GM19351 (cell line): ENCODE results near the gene DCAF15.
A peak's percentile ranks its signal among the peaks of the same experiment; 100 is the strongest.

Experiments
- ATAC-seq: cut with Tn5 transposase; IDR thresholded peaks from one replicate; pipeline ENCODE4 v1.9.1; 2021; ENCODE audit warnings: mild to moderate bottlenecking, moderate library complexity; ENCODE audit not compliant: unreplicated experiment

DCAF15 gene

DNA sequence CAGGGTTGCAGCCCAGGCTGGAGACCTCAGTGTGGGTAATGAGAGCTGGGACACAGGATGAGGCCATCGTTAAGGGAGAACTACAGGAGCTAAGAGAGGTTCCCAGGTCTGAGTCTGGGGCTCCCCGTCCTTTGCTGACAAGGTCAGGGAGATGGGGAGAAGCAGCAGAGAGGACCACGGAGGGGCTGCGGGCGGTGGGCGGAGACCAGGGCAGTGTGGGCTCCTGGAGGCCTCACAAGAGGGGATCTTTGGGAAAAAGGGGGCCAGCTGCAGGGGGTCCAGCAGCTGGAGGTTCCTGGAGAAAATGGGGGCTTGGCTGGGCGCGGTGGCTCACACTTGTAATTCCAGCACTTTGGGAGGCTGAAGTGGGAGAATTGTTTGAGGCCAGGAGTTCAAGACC, 37.8 kb downstream of the DCAF15 start:
- ATAC-seq: no peak

DNA sequence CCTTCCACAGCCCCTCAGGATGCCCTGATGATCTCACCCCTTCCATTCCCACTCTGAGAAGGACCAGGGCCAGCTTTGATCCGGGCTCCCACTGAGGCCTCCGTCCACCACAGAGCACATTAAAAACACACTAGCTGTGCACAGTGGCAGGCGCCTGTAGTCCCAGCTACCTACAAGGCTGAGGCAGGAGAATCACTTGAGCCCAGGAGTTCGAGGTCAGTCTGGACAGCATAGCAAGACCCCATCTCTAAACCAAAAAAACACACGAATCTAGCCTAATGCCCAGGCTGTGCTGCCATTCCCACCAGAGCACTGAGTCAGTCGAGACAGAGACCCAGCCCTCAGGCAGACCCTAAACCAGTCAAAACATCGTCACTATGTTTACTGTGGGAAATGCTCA, 39.7 kb downstream of the DCAF15 start:
- no peak for ATAC-seq

DNA sequence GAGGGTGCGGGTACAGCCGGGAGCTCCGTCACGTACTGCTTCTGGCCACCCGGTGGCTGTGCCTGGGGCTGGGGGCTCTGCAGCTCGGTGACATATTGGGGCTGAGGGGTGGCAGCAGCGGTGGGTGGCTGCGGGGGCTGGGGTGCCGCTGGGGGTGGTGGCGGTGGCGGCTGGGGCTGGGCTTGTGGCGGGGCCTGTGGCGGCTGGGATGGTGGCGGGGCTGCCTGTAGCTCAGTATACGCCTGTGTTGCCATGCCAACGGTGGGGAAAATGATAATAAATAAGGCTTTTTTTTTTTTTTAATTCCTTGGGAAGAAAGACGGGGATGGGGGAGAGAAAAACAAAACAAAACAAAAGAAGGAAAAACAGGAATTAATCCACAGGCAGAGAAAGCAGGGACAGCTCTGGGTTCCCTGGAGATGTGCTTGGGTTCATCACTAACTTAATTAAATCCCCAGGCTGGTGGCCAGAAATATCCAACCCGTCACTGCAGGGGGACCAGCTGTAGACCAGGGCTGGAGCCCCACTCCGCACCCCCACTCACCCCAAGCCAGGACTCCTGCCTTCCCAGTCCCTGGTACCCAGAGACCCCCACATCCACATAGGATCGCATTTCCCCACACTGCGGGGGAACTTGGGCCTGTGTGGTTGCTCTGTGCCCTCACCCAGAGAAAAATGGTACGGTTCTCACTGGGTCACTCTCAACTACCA, 41.4 kb downstream of the DCAF15 start:
- ATAC-seq: no peak

DNA sequence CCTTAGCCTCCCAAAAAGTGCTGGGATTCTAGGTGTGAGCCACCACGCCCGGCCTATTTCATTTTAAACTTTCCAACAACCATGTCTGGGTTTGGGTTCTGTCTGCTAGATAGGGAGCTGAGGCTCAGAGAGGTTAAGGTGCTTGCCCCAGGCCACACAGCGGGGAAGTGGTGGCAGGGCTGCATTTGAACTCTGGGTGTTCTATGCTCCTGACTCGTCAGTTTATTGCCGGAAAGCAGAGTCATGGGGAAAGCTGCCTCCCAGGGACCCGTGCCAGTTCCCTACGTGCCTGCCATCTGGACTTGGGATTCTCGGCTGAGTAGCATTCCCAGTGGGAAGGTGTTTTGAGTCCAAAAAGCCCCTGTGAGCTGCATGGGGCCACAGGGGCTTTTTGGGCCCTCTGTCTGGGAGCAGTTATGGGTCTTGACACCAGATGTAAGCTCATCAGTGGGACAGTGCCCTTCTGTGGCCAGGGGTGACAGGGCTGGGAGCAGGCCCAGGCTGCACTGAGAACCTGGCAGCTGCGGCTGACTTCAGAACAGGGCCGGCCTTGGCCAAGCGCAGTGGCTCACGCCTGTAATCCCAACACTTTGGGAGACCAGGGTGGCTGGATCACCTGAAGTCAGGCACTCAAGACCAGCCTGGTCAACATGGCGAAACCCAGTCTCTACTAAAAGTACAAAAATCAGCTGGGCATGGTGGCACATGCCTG, 42.9 kb downstream of the DCAF15 start:
- no peak for ATAC-seq

DNA sequence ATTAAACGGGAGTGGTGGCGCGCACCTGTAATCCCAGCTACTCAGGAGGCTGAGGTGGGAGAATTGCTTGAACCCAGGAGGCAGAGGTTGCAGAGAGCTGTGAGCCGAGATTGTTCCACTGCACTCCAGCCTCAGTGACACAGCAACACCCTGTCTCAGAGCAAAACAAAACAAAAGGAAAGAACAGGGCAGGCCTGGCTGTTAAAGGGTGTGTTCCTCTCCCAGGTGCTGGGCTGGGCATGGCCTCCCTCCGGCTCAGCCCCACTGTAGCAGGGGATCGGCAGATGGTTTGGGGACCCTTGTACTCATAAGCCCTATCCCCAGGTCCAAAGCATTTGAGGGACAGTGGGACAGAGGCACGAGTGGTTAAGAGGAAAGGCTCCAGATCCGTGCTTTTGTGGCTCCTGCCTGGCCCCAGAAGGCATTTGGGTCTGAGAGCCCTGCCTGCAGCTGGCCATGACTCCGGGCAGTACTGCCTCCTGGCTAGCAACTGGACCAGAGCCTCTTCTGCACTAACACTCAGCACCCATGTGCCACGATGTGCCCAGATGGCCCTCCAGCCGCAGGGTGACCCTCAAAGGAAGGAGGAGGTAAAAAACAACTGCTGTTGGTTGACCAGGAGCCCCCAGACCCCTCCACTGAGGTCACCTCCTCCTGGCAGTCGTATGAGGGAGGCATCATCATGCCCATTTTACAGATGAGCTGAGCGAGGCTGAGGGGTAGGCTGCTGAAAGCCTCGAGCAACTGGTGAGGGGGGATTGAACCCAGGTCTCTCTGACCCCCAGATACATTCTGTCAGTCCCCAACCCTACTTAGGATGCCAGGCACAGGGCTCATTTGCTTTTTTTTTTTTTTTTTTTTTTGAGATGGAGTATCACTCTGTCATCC, 43.8 kb downstream of the DCAF15 start:
- no peak for ATAC-seq

DNA sequence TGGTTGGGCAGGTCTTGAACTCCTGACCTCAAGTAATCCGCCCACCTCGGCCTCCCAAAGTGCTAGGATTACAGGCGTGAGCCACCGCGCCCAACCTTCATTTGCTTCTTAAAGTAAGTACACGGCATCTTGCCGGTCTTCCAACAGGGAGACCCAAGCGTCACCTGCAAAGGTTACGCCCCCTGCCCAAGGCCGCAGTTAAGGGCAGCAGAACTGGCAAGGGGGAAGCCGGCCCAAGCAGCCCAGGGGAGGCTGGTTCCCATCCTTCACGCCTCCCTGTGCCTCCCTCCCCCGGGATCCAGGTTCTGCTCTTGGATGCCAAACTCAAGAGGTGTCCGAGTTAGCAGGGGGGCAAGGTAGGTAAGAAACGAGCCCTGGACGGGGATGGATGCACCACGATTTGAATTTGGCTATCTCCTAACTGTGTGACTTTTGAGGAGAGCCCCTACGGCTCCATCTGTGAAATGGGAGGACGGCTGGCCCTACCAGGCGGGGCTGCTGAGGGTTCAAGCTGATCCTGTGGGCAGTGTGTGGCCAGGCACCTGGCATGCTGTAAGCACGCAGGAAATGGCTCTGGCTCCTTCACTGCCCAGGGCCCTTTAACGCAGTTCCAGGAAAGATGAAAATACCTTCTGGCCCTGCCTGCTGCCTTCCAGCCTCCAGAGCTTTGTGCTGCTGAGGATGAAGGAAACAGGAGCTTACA, 44.8 kb downstream of the DCAF15 start:
- no peak for ATAC-seq

DNA sequence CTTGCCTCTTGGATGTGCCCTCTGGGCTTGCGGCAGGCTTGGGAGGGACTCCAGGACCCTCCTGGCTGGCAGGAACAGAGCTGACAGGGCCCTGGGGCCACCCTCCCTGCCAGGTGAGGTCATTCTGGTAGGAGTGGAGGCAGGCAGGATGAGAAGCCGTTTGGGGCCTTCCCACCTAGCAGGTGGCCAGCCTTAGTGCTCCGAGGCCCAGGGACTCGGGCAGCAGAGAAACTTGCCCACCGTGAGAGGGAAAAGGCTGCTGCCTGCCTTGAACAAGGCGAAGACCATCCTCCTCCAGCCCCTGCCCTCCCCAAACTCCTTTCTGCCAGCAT, 45.3 kb downstream of the DCAF15 start:
- ATAC-seq: no peak

DNA sequence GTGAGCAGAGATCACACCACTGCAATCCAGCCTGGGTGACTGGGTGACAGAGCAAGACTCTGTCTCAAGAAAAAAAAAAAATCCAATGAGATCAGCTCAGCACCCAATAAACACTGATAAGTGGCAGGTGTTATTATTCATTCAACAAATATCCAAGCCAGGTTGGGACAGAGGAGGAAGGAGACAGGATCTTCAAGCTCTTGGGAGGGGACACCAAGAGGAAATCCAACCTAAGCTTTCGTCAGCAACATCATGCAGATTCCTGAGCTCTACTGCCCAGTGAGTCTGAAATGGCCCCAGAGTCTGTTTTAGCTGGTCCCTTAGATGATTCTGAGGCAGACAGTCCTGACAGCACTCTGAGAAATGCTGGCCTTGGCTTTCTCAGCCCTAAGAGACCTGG, 46.1 kb downstream of the DCAF15 start:
- no peak for ATAC-seq

DNA sequence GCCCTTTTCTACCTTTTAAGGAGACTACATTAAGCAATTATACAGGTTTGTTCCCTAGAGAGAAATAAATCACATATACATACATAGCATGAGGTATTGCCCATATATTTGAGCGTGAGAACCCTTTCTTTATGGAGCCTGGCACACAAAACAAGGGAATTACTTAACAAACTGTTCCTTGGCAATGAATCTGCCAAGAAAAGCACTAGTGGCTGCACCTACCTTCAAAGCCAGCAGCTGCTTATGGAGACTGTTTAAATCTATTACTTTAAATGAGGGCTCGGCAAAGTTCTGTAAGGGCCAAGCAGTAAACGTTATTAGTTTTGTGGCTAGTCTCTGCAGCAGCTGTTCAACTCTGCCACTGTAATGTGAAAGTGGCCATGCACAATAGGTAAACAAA, 46.8 kb downstream of the DCAF15 start:
- ATAC-seq: no peak

DNA sequence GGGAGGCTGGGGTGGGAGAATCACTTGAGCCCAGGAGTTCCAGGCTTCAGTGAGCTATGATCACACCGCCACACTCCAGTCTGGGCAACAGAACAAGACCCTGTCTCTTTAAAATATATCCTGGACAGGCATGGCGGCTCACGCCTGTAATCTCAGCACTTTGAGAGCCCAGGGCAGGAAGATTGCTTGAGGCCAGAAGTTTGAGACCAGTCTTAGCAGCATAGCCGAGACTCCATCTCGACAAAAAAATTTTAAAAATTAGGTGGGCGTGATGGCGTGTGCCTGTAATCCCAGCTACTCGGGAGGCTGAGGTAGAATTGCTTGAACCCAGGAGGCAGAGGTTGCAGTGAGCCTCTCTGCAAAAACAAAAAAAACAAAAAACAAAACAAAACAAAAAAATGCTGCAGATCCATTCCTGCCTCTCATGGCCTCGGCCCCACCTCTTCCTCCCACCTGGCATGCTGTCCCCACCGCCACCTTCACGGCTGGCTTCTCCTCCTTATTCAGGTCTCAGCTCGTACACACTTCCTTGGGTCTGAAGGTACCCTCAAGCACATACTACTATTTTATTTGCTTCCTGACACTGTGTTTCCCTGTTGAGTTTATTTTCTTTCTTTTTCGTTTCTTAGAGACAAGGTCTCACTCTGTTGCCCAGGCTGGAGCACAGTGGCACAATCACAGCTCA, 48.5 kb downstream of the DCAF15 start:
- ATAC-seq: no peak

DNA sequence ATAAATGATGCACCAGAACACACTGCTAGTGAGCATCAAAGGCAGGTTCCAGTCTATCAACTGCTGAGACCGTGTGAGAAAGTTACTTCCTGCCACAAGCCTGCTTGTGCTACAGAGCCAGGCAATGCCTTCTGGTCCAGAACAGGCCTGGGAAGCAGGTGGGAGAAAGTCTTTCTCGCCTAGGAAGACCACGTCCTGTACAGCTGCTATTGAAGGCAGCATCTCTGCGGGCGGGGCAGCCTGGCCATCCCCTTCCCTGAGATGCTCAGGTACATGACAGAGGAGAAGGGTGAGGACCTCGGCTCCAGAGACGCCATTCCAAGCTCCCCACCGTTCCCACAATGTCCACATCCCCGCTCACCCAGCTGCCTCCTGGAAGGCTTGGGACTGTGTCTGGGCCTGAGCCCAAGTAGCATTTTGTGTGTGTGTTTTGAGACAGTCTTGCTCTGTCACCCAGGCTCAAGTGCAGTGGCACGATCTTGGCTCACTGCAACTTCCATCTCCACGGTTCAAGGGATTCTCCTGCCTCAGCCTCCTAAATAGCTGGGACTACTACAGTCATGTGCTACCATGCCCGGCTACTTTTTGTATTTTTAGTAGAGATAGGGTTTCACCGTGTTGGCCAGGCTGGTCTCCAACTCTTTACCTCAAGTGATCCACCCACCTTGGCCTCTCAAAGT, 50.4 kb downstream of the DCAF15 start:
- ATAC-seq: no peak

DNA sequence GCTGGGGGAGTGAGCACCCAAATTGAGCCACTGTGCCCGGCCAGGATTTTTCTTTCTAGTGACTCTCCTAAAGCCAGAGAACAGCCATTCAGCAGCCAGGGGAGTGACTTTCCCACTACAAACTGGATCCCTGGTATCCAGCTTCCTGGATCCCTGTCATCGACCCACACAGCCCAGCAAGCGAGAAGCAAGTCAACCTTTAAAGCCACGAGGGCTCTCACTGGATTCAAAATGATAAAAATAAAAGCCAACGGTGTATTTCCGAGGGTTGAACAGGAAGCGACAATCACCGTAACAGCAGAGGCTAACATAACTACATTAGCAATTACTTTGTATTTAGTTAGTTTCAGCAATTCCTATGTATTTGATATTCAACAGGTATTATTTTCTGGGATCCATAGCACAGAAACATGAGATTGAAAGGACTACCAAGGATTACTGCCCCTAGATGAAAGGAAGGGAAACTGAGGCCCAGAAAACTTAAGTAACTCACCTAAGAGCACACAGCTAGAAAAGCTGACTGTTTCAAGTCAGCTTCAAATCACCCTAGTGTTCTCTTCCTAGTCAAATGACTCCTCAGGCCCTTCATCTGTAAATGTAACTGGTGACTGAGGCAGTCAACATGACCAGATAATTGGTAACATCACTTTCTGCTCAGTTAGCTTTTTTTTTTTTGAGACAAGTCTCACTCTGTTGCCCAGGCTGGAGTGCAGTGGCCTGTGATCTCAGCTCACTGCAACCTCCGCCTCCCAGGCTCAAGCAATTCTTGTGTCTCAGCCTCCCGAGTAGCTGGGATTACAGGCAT, 51.1 kb downstream of the DCAF15 start:
- ATAC-seq: no peak

DNA sequence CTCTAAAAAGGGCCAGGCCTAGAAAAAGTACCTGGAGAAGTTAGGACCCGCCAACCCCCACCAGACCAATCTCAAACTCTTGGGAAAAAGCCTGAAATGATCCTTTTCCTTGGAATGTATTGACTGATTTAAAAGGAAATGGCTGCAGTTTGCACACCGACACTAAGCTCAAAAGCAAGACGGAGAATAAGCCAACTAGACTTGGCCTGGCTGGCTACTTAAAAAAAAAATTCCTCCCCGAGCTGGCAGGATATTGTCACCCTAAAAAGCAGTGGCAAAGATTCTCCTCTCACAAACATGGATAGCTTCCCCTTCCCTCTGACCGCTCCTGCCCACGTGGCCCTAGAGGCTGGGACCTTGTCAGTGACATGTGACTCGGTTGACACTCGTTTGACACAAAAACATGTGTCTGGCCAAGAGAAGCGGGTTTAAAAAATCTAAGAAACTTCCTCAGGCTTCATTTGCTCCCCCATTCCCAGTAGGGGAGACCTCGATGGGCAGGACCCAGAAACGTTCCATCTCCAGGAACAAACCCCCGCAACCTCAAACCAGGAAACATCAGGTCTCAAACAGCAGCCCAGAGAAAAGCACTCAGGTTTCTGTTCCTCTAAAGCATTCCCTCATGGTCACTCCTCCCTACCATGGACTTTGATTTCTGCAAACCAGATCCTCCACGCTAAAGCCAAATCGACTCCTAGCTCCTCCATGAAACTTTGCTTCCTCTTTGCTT, 52.5 kb downstream of the DCAF15 start:
- no peak for ATAC-seq

DNA sequence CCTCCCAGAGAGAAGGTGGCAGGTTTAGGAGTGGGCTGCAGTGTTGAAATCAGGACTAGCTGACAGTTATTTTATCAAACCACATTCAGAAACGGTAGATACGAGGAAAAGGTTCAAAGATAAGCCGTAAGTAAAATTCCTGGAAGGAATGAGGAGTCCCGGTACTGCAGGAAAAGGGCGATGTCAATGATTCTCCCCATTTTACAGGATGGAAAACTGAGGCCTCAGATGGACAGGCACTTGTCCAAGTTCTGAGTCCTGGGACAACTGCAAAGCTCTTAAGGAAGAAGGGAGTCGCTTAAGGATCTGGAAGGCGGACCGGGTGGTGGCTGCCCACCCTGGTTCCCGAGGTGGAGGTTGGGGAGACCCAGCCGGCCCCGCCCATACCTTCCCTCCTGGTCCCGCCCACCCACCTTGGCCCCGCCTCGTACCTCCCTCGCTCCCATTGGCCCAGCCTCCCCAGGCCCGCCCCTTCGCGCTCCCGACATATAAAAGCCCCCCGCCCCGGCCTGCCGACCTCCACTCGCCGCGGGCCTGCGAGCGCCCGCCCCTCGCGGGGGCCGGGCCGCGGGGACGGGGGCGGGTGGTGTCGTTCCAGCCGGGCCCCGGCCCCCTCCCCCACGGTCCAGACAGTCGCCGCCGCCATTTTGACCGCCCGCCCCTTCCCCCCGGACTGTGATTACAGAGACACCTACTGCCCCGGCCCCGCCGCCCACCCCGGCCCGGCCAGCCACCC, 53.2 kb downstream of the DCAF15 start:
- ATAC-seq: peak; percentile 31

DNA sequence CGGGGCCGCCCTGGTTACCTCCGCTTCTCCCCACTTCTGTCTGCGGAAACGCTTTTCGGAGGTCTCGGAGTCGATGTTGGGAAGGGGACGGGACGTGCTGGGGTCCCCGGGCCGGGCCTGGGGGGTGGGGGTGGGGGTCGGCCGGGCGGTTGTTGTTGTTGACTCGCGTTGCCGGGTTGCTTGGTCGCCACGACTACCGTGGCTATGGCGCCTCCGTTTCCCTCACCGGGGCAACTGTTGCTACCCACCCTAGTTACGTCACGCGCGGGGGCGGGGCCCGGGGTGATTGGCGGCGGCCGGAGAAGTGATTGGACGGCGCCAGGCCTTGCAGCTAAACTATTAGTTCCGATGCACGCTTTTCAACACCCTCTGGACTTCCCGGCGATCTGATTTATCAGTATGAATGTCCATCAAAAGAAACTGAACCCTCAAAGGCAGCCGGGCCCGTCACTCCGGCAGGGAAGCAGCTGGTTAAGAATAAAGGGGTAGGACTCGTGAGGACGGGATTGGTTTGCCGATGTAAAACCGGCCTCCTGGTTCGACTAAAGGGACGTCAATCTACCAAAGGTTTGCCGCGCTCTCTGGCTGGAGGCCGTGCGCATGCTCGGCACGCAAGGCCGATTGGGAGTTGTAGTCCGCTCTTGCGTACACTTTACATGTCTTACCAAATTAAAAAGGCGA, 53.9 kb downstream of the DCAF15 start, which contains the start of gene RFX1:
Gene RFX1 (minus strand): TSS at position 236 of the 681 bp plus-strand sequence. CDS start 12,477 bp downstream, outside the sequence.
- peak; percentile 68 for ATAC-seq

DNA sequence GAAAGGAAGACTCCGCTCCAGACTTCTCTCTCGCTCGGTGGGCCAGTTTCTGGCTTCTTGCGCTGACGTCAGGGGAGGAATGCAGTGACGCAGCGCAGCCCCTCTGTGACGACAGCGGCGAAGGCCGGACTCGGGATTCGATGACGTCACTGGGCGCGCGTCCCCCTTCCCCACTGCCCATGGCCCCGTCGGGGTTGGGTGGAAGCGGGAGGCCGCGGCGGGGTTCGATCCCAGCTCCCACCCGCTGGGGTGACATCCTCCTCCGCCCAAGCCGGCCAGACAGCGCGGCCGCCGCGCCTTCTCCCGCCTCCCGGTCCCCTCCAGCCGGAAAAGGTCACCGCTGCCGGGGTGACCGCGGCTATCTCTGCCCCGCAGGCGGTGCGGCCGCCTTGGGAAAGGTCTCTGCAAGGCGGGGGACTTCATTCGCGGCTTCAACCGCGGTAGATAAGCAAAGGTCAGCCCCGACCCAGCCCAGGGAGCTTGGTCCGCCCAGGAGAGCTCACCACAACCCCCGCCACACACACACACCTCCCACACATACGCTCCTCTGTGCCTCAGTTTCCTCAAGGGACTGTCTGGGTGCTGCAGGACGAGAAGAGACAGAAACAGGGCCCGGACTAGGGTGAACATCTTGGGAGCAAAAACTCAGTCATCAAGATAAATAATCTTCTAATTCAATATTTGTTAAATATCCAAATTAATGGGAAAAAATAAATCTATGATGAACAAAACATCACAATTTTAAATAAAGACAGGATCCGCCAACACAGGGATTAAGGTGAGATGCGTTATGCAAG, 54.7 kb downstream of the DCAF15 start:
- peak; percentile 27 for ATAC-seq
